ENCODE measurements around the gene BYSL.

- TF ChIP-seq EP300 (IDR thresholded peaks at IDR 0.05; ENCODE audit: borderline replicate concordance) (no peak), CREB1 (IDR thresholded peaks at IDR 0.05; ENCODE audit: low read depth) (no peak), TAF1 (IDR thresholded peaks at IDR 0.05; ENCODE audit: low read depth) (no peak)
Observed at GRCh38 chr6:41931792-41932191, 10.5 kb downstream of the BYSL start.

All from Ishikawa (cell line).